HG03342 (cell line): ENCODE data around the gene ENPP6.
"Not testable (repeated sequence)": the region's sequence is repeated elsewhere in the genome, so short reads cannot be mapped to it uniquely, and the experiment has no call there.

Source experiments
- ATAC-seq: cut with Tn5 transposase; IDR thresholded peaks from one replicate; pipeline ENCODE4 v1.9.1; 2021; ENCODE audit warnings: mild to moderate bottlenecking, moderate library complexity; ENCODE audit not compliant: unreplicated experiment

The ENPP6 gene

DNA sequence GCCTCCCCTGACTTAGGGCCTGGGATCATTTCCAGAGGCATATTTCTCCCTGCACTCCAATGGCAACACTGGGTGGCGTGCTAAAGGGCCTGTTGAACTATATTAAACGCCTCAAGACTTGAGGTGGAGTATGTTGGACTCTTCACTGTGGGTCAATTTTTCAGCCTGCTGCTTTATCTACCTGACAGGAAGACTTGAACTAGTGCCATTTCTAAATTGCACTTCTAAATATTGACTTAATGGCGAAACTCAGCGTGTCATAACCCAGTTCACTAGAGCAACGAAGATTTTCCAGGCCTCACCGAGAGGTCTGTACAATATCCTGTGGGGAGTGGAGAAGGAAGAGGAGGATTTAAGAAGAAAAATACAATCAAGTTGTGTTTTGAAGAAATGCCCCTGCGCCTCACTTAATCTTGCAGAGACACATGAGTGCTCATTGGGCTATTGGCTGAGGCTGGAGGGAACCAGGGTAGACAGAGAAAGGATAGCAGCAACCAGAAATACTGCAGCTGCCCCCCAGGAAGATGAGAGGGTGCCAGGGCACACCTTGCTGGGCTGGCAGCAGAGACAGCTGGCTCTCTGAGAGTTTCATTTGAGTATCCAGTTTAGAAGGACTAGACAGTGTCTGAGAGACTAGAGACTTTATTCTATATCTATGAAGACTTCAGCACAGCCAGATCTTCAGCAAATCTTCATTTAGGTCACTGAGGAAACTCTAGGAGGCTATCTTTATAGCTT is 67.4 kb downstream of the ENPP6 start:
- ATAC-seq, result no peak

DNA sequence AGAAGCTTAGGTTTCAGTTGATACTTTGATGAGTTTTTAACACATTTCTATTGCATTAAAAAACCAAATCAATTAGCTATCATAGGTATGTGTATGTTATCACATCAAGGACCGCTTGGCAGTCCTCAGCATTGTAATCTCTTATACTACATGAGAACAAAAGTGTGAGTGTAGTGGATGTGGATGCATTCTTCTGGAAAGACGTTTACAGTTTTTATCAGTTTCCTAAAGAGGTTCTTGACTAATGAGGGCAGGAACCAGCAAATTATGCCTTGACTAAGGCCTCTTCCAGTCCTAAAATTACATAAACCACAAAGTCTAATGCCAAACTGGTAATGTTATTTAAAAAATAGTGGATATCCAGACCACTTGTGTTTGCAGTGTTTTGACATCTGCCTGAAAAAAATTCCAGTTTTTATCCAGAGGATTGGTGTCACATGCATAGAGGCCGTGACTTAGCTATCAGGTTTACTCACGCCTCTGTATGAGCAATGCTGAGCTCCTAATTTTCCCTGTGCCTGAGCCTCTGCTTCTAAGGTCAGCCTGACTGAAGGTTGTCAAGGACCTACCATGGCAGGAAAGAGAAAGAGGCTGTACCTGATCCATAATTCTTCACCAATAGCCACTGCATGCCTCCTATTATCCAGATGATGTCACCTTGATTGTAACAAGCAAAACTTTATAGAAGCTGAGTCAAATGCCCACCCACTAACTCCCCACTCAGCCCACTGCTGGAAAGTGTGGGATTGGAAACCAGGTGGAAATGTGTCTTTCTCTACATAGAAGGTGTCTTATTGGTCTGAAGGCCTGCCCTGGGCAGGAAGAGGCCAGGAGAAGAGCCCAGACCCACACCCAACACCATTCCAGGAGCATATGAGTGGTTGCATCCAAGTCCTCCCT is 68.7 kb downstream of the ENPP6 start:
- ATAC-seq, result no peak

DNA sequence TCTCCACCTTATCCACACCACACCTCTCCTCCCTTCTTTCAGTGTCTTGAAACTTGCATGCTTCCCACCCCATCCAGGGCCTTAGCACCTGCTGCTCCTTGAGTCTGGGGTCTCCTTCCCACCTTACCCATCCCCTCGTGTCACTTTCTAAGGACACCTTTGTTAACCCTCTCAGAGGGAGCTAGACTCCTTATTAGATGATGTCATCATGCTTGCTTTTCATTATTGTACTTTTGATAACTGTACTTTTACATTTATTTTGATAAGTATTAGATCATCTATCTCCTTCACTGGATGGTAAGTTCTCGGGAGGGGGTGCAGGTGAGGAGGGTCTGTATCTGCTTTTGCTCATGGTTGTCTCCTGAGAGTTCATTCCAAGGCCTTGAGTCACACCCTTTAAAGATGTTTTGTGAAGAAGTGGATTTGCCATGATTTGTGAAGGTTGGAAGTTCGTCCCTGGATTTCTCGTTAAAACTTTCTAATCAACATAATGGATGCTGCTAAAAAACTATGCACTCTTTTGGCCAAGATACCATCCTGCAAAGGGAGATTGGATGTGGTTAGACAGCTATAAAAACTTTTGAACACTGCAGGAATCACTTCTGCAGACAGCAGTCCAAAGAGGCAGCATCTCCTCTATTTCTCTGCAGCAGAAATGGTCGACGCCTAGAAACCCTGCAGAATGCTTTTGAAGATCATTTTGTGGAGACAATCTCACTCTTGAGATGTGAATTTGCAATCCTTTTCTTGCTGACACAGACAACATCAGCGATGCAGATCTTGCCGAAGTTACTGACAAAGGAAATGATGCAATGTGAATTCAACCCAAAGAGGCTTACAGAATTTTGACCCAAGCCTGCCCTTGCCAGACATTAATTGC is 69.6 kb downstream of the ENPP6 start:
- ATAC-seq, result no peak

DNA sequence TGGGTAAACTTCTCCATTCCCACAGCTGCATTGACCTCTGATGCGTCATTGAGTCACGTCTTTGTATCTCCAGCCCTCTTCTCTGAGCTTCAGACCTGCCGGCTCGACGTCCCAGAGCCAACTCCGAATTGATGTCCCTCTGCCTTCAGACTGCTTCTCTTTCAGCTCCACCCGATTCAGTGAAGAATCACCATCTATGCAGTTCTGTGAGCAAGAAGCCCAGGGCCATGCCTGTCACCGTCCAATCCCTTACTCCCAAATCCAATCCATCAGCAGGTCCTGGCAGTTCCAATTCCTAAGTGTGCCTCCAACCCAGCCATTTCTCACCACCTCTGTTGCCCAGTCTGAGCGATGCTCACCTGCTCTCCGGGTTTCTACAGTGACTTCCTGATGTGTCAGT is 70.7 kb downstream of the ENPP6 start:
- no peak for ATAC-seq

DNA sequence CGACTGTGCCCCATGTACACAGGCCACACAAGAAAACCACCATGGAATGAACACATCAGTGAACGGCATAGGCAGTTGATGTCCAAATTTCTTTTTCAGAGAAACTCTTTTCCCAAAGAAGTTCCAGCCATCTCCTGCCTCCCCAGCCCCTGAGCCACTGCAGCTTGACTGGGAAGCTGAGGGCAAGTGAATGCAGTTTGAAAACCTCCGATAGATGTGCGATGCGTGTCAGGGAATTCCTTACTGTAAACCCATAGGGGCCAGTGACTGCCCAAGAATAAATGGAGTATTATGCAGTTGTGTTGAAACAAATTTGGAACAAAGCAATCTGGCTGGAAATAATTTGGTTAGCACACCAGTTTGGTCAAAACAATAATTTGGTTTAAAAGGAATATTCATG is 72.1 kb downstream of the ENPP6 start:
- ATAC-seq, result no peak

DNA sequence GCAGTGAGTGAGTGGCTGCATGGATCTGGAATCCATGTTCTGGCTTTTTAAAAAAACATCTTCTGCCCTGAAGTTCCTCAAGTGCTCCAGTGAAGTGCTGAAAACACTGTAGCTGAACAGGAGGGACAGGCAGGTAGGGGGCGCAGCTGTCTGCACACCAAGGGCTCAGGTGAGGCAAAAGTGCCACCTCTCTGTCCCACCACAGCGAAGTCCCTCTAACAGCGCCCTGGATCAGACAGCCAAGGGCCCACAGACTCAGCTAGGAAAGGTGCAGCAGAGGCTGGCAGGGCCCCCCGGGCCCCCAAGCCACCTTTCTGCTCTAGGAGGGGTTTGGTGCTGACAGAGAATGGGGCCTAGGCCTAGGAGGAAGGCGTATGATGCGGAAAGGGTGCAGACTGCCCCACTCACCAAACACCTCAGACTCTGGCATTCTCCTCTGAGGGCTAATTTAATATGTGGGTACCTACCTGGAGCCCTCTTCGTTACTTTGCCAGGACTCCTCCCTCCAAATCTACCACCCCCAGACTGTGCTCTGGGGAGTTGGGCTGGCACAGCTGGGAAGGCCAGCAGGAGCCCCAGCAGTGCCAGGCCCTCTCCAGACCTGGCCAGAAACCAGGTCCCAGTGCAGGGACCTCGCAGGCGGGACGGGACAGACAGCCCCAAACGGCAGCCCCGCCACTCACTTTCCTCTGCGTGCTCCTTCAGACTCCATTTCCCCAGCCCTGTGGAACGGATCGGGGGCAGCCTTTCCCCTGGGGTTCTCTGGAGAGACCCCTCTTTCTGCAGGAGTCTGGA is 73.7 kb downstream of the ENPP6 start:
- no peak for ATAC-seq

DNA sequence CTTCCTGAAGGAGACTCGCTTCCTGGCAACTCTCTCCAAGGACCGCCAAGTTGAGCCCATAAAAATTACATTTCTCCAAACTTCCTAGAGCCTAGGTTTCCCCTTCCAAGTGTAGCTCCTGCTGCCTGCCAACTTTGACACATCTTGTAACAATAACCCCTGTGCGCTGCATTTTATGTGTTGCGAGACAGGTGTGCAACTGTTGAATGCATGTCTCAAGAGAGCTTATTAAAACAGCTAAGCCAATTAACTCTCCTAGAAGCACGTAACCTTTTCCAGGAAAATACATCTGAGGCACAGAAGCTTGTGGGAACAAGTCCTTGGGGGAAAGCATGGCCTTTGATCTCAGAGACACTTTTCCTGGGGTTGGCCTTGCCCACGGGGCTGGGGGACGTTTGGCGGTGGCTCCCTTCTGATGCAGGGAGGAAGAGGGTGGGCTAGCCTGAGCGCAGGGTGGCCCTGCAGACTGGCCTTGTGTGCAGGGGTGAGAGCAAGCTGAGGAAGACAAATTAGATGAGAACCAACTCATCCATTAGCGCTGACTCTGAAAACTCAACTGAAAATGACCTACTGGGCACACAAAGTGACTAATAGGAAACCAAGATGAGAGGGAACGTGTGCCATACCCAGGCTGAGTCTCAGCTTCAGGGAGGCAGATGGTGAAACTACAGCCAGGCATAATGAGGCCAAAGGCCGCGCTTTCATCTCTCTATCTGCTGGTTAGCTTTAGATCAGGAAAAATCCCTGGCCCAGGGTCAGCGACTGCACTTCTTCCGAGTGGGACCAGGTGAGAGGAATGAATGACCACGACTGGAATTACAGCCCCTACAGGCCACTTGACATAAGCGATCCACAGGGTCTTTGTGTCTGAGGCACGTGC is 75.3 kb downstream of the ENPP6 start:
- ATAC-seq, result no peak

DNA sequence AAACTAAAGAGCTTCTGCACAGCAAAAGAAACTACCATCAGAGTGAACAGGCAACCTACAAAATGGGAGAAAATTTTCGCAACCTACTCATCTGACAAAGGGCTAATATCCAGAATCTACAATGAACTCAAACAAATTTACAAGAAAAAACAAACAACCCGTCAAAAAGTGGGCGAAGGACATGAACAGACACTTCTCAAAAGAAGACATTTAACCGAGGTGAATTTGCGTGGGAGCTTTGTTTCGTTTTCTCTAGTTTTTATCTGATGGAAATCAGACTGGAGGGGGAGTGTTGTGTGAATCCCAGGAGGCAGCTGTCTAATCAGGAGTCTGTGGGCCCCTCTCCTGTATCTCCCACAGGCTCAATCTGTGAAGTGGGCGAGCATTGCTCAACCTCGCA is 76.8 kb downstream of the ENPP6 start:
- not testable (repeated sequence) for ATAC-seq

DNA sequence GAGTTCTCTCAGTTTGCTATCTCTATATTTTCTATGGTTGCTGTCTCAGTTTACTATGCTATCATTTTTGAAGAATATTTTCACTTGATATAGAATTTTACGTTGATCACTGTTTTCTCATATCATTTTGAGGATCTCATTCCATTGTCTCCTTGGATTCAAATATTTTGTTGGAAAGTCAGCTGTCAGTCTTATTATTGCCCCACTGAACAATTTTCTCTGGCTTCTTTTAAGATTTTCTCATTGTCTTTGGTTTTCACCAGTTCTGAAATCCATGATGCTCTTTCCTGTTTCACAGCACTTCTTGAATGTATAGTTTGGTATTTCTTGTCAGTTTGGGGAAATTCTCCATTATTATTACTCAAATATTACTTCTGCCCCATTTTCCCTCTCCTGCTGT is 81.1 kb downstream of the ENPP6 start:
- no peak for ATAC-seq

DNA sequence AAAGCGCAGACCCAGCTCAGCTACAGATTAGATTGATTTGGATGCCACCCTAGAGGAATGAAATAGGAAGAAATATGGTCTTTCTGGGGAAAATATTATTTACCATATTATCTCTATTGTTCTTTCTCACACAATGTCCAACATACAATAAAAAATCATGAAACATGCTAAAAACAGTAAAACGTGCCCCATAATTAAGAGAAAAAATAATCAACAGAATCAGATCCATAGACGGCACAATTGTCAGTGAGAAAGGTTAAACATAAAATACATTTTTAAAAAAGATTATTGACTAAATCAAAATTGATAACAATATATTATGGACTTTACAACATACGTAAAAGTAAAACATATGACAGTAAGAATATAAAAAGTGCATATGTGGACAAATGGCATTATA is 90.9 kb downstream of the ENPP6 start:
- ATAC-seq, result no peak

DNA sequence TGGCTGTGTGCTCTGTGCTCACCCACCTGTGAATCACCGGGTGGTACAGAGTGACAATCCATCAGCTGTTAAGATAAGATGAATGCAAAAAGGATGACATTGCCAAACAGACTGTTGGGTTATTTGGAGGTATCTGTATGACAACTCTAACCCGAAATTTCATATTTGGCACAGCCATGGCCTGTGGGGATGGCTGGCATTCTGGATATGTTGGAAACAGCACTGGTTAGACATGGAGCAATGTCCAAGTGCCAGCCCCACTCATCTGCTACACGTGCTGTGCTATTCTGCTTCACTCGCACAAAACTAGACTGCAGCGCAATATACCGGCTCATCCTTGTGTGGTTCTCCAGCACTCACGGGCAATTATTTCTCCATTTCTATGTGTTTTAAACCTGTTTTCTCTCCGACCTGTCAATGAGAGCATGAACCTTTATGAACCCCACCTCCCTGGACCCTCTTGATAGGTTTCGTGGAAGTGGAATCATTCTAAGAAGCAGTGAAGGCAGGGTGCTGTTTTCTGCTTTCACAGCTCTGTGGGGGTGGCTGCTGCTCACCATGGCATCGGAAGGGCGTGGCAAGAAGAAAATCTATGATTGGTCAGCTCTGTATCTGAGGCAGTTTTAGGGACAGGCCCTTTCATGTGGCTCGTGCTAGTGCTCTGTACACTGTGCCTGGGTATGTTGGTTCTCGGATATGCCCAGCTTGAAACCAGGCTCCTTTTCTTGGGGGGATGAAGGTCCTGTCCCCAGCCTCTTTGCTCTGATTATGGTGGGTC is 94.9 kb downstream of the ENPP6 start:
- ATAC-seq, result no peak

DNA sequence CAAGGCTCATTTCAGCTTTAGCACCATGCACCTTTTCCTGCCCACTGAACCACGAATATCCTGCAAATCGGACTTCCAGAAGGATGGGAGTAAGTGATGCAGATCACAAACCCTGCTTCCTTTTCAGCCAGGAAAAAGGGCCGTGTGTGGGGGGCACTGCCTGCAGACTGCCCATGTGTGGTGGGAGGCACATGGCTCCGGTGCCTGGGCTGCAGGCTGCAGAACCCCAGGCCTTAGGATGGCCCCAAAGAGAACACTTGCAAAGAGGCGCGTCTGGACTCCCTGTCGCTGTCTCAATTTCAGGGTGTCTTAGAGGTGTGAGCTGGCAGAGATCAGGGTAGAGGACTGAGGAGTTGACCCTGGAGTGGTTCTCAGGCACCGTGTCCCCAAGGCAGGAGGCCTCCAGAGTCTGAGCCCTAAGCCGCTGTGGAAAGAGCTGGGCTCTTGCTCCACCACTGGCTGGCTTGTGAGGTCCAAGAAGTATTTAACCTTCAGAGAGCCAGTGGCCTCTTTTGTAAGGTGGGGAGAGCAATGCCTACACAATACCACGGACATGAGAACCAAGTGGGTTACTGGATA is 97.0 kb downstream of the ENPP6 start:
- no peak for ATAC-seq

DNA sequence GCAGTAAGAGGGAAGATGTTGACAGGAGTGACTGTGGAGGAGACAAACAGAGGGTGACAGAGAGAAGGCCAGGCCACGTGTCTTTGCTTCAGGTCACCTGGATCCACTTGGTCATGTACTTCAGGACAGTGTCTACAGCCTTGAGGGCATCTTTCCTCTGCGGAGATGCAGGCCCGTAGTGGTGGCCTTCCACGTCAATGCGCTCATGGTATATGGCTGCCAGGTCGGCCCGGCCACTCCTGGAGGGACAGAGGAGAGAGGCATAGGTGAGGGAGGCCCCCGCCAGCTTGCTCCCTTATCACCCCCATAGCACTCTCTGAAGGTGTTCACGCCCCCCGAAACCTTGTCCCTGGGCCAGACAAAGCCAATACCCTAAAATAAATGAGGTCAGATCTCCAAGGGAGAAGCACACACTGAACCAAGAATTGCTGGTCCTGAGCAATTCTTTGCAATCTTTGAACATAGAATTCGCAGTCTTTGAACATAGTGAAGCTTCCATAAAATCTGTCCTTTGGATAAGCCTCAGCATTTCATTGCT is 99.9 kb downstream of the ENPP6 start:
- no peak for ATAC-seq

DNA sequence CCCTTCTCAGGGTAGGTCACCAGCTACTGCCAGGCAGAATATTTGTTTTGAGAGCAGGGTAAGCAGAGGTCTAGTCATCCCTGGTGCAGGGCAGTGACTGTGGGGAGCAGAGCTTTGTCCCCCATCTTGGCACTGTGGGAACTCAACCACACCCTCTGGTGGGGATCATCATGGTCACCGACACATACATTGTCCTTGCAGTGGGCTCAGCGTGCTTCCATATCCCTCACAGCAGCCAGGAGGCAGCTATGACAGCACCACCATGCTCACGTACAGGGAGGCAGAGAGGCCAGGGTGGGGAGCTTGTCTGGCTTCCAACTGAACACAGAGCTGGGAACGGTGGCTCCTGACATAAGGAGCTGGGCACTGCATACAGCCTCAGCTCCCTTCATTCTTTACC is 102.3 kb downstream of the ENPP6 start:
- no peak for ATAC-seq

DNA sequence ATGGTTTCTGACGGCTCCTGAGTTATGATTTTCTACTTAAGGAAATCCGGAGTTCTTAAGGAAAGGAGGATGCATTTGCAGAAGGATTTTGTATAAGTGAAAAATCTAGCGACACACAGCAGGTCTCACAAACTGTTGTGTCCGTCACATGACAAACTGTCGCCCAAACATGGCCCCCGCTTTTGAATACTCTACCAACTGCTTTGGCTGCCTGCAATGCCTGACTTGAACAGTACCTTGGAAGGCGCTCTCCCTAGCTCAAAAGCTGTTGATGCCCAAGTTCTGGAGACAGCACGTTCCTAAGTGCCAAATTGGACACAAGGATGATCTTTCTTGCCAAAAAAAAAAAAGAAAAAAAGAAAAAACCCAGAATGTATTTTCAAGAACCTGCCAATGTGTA is 103.2 kb downstream of the ENPP6 start:
- no peak for ATAC-seq

DNA sequence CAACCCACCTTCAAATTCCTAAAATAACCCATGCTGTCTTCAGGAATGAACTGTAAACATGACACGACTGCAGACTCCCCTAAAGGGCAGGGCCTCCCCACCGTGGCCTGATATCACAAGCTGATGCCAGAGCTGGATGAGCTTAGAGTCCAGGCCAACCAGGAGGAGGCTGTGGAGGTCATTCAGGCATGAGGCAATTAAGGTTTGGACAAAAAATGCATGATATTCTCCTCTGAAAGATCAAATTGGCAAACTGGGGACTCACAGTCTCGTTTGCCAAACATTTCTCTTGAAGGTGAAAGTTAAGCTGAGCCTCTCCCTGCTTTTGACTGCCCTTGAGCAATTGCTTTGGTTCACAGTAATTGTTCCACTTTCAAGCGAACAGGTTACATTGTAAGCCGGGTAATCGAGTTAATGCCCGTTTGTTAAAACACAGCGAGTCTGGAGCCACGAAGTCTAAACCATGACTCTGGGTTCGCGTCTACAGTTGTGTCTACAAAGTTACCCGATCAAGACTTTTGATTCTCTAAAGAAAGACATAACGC is 105.6 kb downstream of the ENPP6 start:
- ATAC-seq, result no peak

DNA sequence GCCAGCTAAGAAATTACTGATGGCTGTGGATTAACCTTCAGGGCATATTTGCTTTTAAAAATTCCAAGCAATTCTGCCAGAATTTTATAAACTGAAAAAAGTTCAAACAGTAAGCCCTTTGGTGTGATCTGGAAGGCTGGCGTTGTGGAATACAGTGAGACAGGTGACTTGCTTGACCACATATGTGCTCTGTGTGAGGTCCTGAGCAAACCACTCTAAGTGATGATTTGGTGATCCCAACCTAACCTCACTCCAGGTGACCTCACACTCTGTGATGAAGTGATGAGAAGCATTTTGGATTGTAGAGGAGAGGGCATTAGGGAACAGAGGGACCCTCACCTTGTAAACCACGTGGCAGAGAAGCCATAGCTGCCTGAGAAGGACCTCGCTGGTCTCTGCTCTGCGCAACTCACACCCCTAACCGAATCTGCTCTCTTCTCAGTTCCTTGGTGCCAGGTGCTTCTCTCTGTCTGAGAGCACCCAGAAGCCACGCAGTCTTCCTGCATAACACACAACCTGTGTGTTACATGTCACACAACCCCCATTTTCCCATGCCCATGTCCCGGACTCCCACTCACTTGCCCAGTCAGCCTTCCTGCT is 106.3 kb downstream of the ENPP6 start:
- ATAC-seq, result no peak
